Stomach (tissue), 4 donors: ENCODE data around the gene ANKRD10.

Experiments used
- EP300 ChIP-seq: sonication (generic); formaldehyde crosslinking; IDR thresholded peaks from one replicate; pipeline ENCODE4 v1.6.1; 2017; ENCODE audit warnings: antibody characterized with exemption
- POLR2A ChIP-seq, 4 donors: fragments of 450-650 bp; IDR thresholded peaks; one replicate each; pipeline ENCODE4 v1.6.1; 2016; ENCODE audit warnings: antibody characterized with exemption in 4 of 4, control low read depth in 2 of 4, mild to moderate bottlenecking in 1 of 4, moderate library complexity in 1 of 4
- POLR2AphosphoS5 ChIP-seq, 3 donors: sonication (generic); formaldehyde crosslinking; IDR thresholded peaks; one replicate each; pipeline ENCODE4 v1.6.1; 2016; ENCODE audit warnings: antibody characterized with exemption in 3 of 3
- TF ChIP-seq, protein P1 (sequence below), 7 experiments: fragments of 450-650 bp in 4 of 7; fragments of 200-600 bp in 3 of 7; sonication (generic) in 3 of 7; IDR thresholded peaks; one replicate each; pipeline ENCODE4 v1.5.1; 2016 to 2019; ENCODE audit warnings: antibody characterized with exemption in 7 of 7, control low read depth in 2 of 7, mild to moderate bottlenecking in 1 of 7

DNA sequence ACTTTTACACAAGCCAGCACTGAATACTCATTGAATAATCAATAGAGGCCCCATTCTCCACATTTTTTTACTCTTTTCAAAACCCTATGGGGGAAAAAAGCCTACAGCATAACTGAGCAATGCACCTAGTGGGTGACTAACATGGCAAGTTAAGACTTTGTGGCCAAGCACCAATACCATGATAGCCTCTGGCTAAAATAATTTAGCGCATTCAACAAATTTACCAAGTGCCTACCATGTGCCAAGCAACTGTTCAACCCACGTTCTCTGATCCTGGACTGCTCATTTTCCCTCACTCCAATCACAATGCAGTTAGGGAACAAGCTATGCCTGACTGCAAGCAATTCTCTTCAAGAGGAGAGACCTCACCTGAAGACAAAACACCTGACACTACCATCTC lies 3.0 kb downstream of the ANKRD10 start:
- TF ChIP-seq, protein P1, sequence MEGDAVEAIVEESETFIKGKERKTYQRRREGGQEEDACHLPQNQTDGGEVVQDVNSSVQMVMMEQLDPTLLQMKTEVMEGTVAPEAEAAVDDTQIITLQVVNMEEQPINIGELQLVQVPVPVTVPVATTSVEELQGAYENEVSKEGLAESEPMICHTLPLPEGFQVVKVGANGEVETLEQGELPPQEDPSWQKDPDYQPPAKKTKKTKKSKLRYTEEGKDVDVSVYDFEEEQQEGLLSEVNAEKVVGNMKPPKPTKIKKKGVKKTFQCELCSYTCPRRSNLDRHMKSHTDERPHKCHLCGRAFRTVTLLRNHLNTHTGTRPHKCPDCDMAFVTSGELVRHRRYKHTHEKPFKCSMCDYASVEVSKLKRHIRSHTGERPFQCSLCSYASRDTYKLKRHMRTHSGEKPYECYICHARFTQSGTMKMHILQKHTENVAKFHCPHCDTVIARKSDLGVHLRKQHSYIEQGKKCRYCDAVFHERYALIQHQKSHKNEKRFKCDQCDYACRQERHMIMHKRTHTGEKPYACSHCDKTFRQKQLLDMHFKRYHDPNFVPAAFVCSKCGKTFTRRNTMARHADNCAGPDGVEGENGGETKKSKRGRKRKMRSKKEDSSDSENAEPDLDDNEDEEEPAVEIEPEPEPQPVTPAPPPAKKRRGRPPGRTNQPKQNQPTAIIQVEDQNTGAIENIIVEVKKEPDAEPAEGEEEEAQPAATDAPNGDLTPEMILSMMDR (IDR thresholded peaks at IDR 0.05) = no peak
- TF ChIP-seq POLR2AphosphoS5 (IDR thresholded peaks at IDR 0.05) (no peak), POLR2A (IDR thresholded peaks at IDR 0.05) (no peak), EP300 (no peak)
